ENCODE measurements around the gene C1QTNF6. TPM values are rescaled to one million over a fixed set of nuclear protein-coding genes. Genes with fewer than 3 reads are reported as not detected.
"Not testable (repeated sequence)": the region's sequence is repeated elsewhere in the genome, so short reads cannot be mapped to it uniquely, and the experiment has no call there.

Gene C1QTNF6
- 14.1 and 14.9 TPM in 2 replicates for total RNA-seq (2014; rRNA removed; shearing (Covaris generic); ENCODE audit: low replicate concordance)

DNA sequence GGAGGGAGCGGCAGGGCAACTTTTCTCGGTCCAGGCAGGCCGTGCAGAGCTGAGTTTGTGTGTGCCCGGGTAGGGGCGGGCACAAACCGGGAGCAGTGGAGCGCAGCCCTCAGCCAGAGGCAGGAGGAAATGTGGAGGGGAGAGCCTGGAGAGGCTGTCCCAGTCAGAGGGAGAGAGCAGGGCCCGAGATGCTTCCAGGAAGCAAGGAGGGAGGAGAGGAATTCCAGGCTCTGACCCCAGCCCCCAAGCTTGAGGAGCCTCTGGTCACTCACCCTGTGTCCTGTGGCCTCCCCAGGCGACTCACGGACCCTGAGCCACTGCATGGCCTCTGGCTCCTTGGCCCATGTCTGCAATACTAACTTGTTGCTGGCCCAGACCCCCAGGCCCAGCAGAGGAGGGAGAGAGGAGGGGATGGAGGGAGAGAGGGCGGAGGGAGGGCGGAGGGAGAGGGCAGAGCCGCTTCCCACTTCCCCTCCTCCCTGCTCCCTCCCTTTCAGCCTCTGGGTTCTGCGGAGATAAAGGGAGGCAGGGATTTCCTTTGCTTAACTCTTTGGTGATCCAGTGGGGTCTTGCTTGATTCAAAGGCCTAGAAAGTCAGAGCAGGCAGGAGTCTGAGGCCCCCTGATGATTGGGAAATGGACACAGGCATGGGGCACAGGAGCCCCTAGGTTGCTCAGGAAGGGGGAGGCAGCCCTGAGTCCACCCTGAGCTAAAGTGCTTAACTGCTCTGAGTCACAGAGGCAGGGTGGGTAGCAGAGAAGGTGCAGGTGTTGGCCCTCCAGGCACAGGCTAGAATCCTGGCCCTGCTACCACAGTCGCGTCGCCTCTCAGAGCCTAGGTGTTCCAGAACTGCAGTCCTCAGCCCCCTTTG is at the start of gene C1QTNF6:
C1QTNF6 (minus strand) TSS at position 357 of the 871 bp plus-strand sequence; CDS start at position 323, 34 bp downstream.
- peak; percentile 85 for DNase-seq (ENCODE audit: low read depth)
- in situ Hi-C loops (cut with HindIII; ENCODE audit: low pct_unique_long_range_greater_than_20kb, low sequenced_read_pairs) = loop anchor here (10.0 kb wide), 2 partner anchors 133 to 137 kb away; partner anchors contain the start of gene KCTD17

DNA sequence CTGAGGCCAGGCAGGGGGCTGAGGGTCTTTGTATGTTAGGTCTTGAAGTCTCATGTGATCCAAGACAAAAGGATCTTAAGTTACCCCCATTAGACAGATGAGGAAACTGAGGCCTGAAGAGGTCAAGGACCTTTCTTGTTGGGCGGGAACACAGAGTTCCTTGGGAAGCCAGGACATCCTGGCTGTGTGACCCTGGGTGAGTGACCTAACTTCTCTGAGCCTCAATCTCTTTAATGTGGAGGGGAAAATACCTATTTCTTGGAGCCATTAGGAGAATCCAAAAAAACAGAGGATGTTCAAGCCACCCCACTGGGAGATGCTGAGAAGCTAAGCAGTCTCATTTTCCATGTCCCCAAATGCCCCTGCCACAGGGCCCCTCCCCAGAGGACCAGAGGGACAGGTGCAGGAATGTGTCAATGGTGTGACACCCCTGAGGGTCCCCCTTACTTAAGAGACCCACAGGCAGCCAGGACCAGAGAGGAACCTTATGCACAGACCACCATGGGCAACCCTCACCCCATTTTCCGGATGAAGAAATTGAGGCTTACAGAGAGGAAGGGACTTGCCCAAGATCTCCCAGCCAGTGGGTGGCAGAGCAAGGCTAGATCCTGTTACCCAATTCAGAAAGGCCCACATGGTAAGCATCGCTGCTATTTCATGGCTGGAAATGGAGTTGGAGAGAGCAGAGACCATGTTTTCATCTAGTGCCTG is 48.0 kb upstream of the C1QTNF6 start:
- in situ Hi-C loops (cut with HindIII; ENCODE audit: low pct_unique_long_range_greater_than_20kb, low sequenced_read_pairs) = no loop called here
- DNase-seq (ENCODE audit: low read depth) = no peak

DNA sequence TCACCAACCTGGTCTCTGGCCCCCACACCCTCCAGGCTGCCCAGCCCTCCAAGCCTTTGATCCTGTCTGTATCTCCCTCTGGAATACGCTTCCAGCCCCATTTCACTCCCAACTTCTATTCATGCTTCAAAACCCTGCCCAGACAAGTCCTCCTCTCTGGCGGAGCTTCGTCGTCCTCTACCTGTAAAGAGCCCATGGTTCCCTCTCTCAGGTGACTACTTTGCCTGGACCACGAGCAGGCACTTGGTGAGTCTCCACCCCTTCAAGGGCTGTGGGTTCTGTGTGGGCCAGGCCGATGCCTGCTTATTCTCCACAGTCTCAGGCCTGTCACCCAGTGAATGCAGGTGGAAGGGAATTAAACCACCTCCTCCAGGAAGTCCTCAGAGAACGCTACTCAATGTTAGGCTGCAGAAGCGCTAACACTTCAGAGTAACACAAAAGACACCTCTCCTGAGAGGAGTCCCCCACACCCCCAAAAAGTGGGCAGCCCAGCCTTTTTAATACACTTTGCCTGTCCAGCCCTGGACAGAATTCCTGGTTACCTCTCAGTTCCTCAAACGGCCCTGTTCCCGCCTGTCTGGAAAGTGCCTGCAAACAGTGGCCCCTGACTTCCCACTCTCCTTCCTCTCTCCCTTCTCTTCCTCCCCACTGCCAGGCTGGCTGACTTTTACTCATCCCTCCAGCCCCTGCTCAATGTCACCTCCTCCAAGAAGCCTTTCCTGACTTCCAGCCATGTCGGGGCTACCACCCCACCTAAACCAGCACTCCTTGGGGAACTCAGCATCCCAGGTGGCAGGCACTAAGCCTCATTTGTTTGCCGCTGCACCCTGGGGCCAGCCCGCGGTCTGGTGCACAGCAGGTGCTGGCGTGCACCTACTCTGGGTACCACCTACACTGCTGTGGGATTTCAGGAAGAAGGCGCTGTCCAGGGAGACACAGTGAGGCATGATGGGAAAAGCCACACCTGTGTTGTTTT is 47.0 kb upstream of the C1QTNF6 start:
- DNase-seq (ENCODE audit: low read depth) = no peak
- in situ Hi-C loops (cut with HindIII; ENCODE audit: low pct_unique_long_range_greater_than_20kb, low sequenced_read_pairs) = no loop called here

DNA sequence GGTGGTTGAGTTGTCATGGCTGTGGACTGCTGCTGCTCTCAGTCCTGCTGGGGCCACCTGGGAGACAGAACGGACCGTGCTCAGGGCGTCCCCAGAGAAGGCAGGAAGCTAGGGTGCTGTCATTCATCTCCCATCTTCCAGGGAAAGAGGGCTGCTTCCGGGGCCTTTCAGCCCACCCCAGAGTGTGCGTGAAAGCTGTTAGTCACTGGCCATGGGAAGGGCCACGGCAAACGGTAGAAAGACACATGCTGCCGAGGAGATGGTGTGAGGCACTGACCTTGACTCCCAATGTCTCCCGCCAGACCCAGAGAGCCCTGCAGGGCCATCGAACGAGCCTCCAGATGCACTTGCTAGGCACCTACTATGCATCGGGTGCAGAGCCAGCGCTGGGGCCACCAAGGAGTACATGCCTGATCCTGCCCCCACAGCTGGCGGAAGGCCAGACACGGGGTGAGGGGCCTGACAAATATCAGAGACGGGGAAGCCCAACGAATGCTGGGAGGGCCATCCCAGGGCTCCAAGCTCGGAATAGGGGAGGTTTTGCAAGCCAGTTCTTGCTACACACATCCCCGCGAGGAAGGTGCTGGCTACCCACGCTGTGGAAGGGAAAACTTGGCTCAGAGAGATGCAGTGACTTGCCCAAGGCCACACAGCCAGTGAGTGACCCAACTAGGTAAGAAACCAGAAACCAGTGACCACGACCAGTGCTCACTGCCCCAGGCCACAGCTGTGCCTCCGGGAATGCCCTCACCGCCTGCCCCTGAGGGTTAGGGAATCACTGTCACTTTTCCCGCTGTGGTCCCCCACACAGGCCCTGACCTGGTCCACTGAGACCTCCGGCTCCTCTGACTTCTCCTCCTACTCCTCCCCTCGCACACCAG is 45.9 kb upstream of the C1QTNF6 start:
- DNase-seq (ENCODE audit: low read depth) = no peak
- in situ Hi-C loops (cut with HindIII; ENCODE audit: low pct_unique_long_range_greater_than_20kb, low sequenced_read_pairs) = no loop called here

DNA sequence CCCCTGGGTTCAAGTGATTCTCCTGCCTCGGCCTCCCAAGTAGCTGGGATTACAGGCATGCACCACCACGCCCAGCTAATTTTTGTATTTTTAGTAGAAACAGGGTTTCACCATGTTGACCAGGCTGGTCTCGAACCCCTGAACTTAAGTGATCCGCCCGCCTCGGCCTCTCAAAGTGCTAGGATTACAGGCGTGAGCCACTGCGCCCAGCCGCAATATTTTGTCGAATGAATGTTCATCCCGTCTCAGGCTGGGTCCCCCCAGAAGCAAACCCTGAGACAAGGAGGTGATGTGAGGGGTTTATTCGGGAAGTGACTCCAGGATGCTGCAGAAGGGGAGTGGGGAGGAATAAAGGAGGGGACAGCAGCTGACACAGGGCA is 45.3 kb upstream of the C1QTNF6 start:
- in situ Hi-C loops (cut with HindIII; ENCODE audit: low pct_unique_long_range_greater_than_20kb, low sequenced_read_pairs); DNase-seq (ENCODE audit: low read depth): not testable (repeated sequence)

DNA sequence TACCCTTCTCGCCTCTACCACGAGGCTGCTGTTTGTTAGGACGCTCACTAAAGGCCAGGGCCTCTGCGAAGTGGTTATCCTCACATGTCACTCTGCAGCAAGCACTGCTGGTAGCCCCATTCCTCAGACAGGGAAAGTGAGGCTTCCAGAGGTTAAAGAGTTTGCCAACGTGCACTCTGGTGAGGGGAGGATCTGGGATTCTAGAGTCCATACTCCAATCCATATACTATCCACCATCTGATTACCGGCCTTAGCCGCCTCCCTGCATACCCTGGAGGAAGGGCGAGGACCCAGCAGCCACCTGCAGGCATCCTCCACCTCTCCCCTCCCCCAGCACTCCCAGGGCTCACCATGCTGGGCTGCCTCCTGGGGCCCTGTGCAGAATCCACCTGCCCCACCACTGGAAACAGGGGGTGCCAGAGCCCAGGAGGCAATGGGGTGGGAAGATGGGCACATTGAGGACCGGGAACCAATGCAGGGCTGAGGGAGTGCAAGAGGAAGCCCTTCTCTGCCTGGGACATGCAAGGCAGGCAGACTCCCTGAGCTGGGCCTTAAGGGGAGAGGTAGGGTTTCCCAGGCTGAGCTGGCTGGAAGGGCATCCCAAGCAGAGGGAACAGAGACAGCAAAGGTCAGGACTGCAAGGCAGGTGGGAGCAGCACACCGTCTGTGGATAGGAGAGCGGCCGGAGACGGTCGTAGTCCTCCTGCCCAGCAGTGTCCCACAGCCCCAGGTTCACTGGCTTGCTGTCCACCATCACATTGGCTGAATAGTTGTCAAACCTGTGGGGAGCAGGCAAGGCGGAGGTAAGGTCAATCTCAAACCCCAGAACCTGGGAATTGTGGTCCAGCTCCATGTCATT is 44.3 kb upstream of the C1QTNF6 start:
- DNase-seq (ENCODE audit: low read depth) = no peak
- in situ Hi-C loops (cut with HindIII; ENCODE audit: low pct_unique_long_range_greater_than_20kb, low sequenced_read_pairs) = no loop called here

DNA sequence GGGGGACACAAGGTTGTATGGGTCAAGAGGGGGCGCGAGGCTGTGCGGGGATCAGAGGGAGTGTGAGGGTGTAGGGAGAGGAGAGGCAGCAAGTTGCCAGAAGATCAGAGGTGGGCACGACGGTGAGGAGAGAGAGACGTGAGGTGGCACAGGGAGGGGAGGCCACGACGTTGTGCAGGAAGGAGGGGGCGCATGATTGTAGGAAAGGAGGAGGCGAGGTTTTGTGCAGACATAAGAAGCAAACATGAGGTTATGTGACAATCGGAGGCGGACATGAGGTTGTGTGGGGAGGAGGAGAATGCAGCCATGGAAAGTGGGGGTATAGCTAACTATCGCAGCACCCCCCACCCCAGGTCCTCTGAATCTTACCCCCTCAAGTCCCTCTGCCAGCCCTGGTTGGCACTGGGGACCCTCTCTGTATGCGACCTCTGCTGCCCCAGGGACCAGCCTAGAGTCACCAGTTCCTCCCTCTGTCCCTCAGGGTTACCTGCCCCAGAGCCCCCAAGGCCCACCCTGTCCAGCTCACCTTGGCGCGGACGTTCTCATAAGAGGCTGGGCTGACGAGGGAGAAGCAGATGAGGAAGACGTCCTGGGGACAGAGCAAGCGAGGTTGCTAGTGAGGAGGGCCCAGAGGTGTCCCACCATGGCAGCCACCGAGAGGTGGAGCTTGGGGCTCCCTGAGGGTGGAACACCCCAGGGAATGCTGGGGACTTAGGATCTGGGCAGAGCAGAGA is 43.5 kb upstream of the C1QTNF6 start:
- in situ Hi-C loops (cut with HindIII; ENCODE audit: low pct_unique_long_range_greater_than_20kb, low sequenced_read_pairs) = no loop called here
- DNase-seq (ENCODE audit: low read depth) = no peak

DNA sequence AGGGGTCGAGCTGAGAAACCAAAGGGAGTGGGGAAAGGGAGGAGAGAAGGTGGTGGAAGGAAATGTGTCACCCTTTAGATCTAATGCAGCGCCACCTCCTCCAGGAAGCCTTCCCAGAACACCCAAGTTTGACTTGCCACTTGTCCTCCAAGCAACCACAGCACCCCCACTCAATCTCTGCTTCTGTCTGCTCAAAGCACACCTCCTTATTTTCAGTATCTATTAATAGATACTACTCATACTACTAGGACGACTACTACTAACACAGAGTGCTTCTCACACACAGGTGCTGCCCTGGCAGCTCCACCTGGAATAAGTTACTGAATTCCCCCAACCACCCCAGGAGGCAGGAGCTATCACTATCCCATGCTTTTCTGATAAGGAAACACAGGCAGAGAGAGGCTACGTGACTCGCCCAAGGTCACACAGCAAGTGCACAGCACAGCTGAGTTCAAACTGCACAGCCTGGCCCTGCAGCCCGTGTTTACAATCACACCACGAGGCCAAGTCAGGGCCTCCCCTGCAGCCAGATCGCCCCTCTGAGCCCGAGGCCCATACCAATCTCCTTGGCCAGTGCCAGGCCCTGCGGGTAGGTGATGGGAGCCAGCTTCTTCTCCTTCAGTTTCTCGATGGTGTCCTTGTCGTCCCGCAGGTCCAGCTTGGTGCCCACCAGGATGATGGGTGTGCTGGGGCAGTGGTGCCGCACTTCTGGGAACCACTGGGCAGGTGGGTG is 42.8 kb upstream of the C1QTNF6 start:
- DNase-seq (ENCODE audit: low read depth) = no peak

DNA sequence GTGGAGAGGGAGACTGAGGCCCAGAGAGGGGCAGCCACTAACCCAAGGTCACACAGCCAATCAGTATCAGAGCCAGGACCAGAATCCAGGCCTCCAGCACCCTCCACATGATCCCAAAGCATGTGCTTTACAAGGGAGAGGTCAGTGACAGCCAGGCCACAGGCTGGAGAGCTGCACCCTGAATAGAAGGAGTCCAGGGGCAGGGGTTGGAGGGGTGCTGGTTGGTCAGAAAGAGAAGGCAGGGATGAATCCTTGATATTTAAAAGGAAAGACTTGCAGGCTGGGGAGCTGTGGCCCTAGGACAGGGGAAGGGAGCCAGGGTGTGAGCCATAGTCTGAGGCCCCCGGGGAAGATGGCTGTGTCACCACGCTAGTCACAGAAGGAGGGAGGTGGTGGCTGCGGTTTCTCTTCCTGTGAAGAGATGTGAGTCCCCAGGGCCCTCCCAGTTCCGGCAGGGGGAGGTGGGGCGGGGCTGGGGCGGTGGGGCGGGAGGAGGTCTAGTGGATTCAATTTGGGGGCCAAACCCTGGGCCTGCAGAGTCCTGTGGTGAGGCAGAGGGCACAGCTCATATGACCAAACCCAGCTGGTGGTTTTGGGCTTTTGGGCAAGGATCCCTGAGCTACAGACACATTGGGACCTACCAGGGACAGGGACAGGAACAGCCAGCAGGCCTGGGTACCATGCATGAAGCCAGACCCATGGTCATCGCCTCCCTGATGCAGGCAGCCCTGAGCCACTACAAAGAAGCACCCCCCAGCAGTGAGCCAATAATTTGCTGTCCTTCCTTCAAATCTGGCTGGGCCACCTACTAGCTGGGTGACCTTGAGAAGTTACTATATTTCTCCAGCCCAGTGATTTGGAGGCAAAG is 42.0 kb upstream of the C1QTNF6 start:
- DNase-seq (ENCODE audit: low read depth) = peak; percentile 13
- in situ Hi-C loops (cut with HindIII; ENCODE audit: low pct_unique_long_range_greater_than_20kb, low sequenced_read_pairs) = no loop called here

More for the DNA sequence above, 42.8 kb upstream of the C1QTNF6 start:
- in situ Hi-C loops (cut with HindIII; ENCODE audit: low pct_unique_long_range_greater_than_20kb, low sequenced_read_pairs) = no loop called here

DNA sequence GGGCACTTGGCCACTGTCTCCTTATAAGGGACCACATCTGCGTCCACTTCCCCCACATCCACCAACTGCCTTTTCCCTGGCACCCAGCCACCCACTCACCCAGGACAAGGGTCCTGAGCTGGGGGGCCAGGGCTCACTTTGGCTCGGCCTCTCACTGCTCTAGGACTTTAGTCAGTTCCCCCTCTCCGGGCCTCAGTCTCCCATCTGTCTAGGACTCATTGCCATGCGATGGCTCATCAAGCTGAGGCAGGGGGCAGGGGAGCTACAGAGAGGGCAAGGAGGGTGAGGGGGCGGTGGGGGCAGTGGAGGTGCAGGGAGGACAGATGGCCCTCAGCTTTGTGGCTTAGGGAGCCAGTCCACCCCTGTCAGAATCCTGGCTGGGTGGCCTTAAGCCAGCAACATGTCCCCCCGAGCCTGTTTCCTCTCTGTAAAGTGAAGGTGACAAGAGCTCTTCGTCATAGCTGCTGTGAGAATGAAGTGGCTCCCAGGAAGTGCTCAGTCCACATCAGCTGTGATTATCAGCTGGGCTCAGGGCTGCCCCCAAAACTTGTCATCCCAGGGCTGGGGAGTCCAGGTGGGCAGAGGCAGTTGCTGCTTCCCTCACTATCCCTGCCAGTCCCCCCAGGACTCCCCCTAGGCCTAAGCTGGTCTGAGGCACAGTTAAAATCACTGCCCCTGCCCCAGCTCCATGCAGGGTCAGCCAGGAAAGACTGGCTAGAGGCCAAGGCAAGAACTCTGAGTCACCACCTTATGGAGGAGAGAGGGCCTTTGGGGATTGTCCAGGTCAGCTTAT is 41.2 kb upstream of the C1QTNF6 start:
- in situ Hi-C loops (cut with HindIII; ENCODE audit: low pct_unique_long_range_greater_than_20kb, low sequenced_read_pairs) = no loop called here
- DNase-seq (ENCODE audit: low read depth) = peak; percentile 69

DNA sequence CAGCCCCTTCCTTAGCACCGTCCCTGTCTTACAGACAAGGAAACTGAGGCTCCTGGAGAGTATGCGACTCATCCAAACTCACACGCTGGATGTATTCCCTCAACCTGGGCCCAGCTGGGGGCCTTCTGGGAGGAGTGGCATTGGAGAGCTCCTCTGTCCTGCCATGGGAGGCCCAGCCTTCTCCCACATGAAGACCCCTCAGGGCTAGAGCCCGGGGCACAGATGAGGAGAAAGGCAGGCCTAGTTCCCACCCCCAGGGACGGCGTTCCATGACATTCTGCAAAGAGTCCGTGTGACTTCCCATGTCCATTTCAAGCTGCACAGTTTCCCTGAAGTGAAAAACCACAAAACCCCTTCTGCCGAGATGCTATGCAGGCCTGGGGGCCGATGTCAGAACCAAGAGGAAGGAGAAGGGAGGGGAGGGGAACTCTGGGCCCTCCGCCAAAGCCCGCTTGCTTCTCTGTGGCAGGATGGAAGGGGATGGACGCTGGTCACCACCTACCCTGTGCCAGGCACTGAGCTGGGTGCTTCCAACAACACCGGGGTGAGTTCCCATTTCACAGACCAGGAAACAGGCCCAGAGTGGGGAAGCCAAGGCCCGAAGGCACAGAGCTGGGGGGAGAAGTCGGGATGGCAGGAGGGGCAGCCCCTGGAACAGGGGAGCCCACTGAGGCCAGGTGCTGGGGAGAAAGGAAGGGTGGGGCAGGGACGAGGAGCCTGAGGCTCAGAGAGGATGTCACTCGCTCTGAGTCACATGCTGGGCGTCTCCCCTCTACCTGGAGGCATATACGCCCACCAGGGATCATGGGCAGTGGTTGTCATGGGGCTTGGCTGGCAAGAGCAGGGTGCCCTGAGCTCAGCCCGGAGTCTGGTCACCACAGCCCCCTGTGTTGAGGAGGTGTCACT is 40.3 kb upstream of the C1QTNF6 start:
- DNase-seq (ENCODE audit: low read depth) = no peak
- in situ Hi-C loops (cut with HindIII; ENCODE audit: low pct_unique_long_range_greater_than_20kb, low sequenced_read_pairs) = no loop called here

DNA sequence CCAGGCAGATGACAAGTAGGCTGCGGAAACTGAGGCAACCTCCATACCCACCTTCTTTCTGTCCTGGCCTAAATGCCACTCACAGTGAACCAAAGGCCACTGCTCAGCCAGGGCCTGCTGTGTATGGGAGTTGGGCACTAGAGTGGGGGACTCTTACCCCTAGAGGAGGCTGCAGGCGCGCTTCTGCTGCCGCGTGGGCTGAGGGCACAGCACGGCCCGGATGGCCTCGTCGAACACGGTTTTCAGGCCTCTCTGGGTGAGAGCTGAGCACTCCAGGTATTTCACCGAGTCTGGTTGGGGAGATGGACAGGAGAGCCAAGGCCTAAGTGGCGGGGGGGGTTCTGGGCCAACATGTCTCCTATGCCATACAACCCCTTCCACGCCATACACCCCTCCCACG is 38.5 kb upstream of the C1QTNF6 start:
- in situ Hi-C loops (cut with HindIII; ENCODE audit: low pct_unique_long_range_greater_than_20kb, low sequenced_read_pairs) = no loop called here

DNA sequence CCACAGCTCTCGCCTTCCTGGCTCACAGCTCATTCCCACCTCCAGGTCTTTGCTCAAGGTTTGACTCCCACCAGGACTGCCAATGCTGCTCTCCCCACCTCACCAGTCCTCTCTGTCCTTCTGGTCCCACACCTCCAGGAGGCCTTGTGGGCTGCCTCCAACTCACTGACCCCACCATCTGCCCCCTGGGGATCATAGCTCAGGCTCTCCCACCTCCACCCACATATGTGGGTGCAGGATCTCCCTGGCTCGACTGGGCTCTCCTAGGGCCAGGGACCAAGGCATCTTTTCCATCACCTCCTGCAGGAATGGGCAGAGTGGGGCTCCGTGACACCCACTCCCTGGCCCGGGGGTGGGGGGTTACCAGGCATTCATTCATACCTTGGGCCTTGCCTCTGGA is 38.0 kb upstream of the C1QTNF6 start:
- DNase-seq (ENCODE audit: low read depth) = no peak
- in situ Hi-C loops (cut with HindIII; ENCODE audit: low pct_unique_long_range_greater_than_20kb, low sequenced_read_pairs) = no loop called here

More for the DNA sequence above, 38.5 kb upstream of the C1QTNF6 start:
- DNase-seq (ENCODE audit: low read depth) = no peak
